Renal cortex interstitium (tissue), 3 donors: ENCODE data around the gene TMEM209. TPM values are rescaled to one million over a fixed set of nuclear protein-coding genes. Genes with fewer than 3 reads are reported as not detected.

Experiments used
- polyA plus RNA-seq, 3 donors: library from polyadenylated mRNA; unstranded; fragments of 120-200 nt; gene quantifications; one replicate each; pipeline ENCODE4 v1.2.1, GENCODE V29; 2013; ENCODE audit not compliant: insufficient read length in 3 of 3

TMEM209 gene
- polyA plus RNA-seq, 3 donors, result 24.5 to 32.1 (median 29.5) TPM

Other genes starting within 250 kb of the TMEM209 start
- 10 to 100 TPM; 30.9 to 35.6 (median 32.0) TPM for gene ZC3HC1, start 154.0 kb downstream of the TMEM209 start, polyA plus RNA-seq
- 10 to 100 TPM; 44.3 to 56.7 (median 53.2) TPM for gene KLHDC10, start 134.9 kb downstream of the TMEM209 start, polyA plus RNA-seq
- not detected for gene SSMEM1, start 2.5 kb upstream of the TMEM209 start, polyA plus RNA-seq
- gene CPA2, start 61.5 kb upstream of the TMEM209 start, polyA plus RNA-seq, result under 1 TPM; 0.28 to 0.52 (median 0.39) TPM
- under 1 TPM; 0.14 to 0.71 (median 0.27) TPM for gene CPA4, start 87.8 kb upstream of the TMEM209 start, polyA plus RNA-seq
- gene CPA5, start 139.4 kb upstream of the TMEM209 start, polyA plus RNA-seq, result under 1 TPM; 0.23 to 0.36 (median 0.29) TPM
- gene CPA1, start 175.1 kb upstream of the TMEM209 start, polyA plus RNA-seq, result 1 to 10 TPM; 2.1 to 2.6 (median 2.5) TPM
- gene CEP41, start 235.6 kb upstream of the TMEM209 start, polyA plus RNA-seq, result 10 to 100 TPM; 28.2 to 29.6 (median 29.4) TPM